ENCODE results near the gene EHD1.

EHD1 gene

DNA sequence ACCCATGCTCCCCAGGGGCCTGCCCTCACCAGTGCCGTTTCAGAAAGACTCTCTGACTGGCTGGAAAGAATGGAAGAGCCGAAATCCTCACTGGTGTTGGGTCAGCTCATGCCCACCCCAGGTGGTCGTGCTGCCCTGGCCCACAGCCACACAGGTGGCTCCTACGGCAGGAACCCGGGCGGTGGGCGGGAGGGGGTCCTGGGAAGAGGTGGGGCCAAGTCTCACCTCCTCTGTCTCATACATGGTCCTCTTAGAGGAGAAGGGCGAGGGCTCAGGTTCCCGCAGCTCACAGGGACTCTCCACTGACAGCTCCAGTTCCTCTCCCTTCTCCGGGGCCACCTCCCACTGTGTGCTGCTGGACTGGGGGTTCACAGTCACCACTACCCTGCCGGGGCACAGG lies 30.3 kb upstream of the EHD1 start:
- H3K27ac ChIP-seq: no peak overlapping the region
- no peak for TF ChIP-seq ZFX (IDR thresholded peaks at IDR 0.05; ENCODE audit: borderline replicate concordance)
- TF ChIP-seq, protein P1, sequence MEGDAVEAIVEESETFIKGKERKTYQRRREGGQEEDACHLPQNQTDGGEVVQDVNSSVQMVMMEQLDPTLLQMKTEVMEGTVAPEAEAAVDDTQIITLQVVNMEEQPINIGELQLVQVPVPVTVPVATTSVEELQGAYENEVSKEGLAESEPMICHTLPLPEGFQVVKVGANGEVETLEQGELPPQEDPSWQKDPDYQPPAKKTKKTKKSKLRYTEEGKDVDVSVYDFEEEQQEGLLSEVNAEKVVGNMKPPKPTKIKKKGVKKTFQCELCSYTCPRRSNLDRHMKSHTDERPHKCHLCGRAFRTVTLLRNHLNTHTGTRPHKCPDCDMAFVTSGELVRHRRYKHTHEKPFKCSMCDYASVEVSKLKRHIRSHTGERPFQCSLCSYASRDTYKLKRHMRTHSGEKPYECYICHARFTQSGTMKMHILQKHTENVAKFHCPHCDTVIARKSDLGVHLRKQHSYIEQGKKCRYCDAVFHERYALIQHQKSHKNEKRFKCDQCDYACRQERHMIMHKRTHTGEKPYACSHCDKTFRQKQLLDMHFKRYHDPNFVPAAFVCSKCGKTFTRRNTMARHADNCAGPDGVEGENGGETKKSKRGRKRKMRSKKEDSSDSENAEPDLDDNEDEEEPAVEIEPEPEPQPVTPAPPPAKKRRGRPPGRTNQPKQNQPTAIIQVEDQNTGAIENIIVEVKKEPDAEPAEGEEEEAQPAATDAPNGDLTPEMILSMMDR (IDR thresholded peaks at IDR 0.05): no peak

DNA sequence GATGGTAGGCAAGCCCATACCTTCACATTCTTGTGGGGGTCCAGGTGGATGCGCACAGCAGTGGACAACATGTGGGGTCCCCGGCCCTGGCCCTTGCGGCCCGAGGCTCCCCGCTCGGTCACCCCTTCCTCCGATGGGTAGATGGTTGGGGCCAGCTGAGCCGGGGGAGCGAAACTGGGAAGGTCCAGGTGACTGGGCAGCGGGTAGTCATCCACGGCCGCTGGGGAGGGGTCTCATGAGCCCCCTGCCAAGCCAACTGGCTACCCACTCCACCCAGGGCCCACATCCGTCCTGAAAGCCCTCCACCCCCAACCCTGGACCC lies 27.9 kb upstream of the EHD1 start:
- H3K27ac ChIP-seq: no peak overlapping the region
- no peak for TF ChIP-seq ZFX (IDR thresholded peaks at IDR 0.05; ENCODE audit: borderline replicate concordance)
- TF ChIP-seq, protein P1 (IDR thresholded peaks at IDR 0.05): no peak

DNA sequence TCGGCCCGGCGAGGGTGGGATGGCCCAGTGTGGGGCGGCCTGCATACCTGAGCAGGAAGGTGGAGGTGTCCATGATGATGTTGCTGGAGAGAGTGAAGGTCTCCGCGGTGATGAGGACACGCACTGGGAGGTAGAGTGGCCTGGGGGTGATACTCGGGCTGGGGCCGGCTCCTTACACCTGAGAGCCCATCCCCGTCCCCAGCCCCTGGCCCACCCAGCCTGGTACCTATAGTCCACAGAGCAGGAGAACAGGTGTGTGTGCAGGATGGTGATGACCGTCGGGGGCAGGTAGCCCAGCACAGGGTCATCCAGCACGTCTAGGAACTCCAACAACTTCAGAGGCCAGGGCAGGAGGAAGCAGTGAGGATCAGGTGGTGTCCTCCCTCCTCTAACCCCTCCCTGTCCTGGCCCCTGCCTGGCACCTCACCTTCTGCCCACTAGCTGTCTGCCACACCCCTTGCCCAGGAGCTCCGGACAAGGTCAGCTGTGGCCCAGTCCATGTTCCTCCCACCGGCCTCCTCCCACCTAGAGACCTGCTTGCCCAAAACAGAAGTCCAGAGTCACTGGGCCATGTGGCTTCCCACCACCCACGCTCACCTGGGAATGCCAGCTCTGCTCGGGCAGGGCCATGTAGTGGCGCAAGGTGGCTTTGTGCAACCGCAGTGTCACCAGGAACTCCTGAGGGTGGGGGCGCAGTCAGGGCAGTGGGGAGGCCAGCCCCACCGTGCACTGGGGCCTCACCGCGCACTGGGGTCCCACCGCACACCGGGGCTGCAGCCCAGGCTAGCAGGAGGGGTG lies 27.3 kb upstream of the EHD1 start:
- TF ChIP-seq ZFX (IDR thresholded peaks at IDR 0.05; ENCODE audit: borderline replicate concordance): no peak
- TF ChIP-seq, protein P1 (IDR thresholded peaks at IDR 0.05): no peak
- H3K27ac ChIP-seq: no peak overlapping the region

DNA sequence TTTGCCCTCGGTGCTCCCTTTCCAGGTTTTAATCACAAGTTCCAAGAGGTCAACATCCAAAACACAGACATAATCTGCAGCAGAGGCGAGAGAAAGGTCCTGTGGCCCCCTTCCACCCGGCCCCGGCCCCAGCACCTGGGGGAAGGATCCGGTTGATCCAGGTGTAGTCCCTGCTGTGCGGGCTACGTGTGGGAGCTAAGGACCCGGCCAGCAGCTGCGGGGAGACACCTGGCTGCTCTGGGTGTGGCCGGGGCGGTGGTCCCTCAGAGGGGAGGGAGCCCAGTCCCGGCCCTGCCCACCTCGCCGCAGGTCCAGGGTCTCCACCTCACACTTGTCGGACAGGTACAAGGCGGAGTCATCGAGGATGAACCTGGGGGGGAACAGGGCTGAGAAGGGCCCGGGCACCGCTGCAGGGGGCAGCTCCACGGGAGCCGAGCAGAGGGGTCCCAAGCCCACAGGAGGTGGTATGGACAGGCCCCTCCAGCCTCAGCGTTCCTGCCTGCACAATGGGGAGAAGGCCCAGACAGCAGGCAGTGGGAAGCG lies 24.9 kb upstream of the EHD1 start:
- TF ChIP-seq, protein P1 (IDR thresholded peaks at IDR 0.05): no peak
- no peak for TF ChIP-seq ZFX (IDR thresholded peaks at IDR 0.05; ENCODE audit: borderline replicate concordance)
- no peak overlapping the region for H3K27ac ChIP-seq

DNA sequence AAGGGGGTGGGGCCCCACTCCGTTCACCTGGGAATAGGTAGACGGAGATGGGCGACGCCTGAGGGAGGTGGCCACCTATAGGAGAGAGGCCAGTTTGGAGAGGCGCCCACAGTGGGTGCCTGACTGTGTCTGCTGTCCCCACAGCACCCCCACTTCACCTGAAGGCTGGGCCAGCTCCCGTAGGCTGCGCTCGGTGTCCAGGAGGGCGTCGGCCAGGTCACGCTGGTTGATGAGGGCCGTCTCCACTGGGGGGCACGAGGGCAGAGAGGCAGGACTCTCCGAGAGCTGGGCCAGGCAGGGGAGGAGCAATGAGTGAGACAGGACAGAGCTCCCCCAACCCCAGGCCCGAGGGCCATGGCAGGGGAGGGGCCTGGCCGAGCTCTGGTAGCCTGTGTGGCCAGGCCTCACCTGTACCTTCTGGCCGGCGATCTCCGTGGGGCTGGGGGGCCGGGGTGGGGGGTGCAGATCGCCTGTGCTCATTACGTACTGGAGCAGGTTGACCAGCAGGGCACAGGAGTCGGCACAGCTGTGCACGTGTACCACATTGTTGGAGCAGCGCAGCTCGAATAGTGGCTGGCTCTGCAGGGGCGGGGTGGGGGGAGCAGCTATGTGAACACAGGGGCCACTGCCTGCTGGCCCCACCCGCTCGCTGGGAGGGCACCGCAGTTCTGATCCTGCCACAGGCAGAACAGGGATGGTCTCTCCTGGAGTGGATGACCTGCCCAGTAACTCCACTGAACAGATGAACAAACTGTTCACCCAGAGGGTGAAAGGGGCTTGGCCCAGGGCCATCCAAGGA lies 23.9 kb upstream of the EHD1 start:
- TF ChIP-seq ZFX (IDR thresholded peaks at IDR 0.05; ENCODE audit: borderline replicate concordance): no peak
- TF ChIP-seq, protein P1 (IDR thresholded peaks at IDR 0.05): no peak
- no peak overlapping the region for H3K27ac ChIP-seq

DNA sequence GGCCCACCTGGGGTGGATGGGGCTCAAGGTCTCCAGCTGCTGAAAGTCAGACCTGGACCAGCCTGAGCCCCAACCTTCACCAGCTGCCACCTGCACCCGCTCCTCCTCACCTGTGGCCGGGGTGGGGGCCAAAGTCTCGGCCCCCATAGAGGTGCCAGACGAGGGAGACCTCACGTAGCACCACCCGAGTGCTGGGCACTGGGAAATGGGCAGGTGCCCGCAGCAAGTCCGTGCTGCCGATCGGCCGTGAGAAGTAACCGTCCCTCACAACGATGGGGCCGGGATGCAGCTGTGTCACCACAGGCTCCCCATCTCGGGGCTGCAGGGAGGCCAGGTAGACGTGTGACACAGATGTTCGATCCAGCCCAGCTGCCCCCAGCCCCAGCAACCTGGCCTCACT lies 22.4 kb upstream of the EHD1 start:
- H3K27ac ChIP-seq: no peak overlapping the region
- TF ChIP-seq ZFX (IDR thresholded peaks at IDR 0.05; ENCODE audit: borderline replicate concordance): no peak
- TF ChIP-seq, protein P1 (IDR thresholded peaks at IDR 0.05): no peak

DNA sequence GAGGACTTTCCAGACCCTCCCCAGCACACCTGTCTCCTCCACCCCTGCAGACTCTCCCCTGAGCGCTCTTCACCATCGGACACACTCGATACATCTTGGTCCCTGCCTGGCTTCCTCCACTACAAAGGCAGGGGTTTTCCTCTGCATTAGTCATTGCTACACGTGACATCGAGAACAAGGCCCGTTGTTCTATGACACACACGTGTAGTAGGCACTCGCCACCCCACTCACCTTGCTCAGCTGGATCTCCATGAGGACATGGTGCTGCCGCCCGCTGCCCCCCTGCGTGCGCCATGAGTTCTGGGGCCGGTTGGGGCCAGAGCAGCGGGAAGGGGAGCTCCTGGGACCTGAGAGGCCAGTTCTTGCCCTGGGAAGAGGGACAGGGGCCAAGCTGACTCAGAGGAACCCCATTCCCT lies 21.9 kb upstream of the EHD1 start:
- no peak overlapping the region for H3K27ac ChIP-seq
- TF ChIP-seq, protein P1 (IDR thresholded peaks at IDR 0.05): no peak
- no peak for TF ChIP-seq ZFX (IDR thresholded peaks at IDR 0.05; ENCODE audit: borderline replicate concordance)

Measured in 22Rv1 (cell line).